ENCODE results near the gene ADAM12. TPM values are rescaled to one million over a fixed set of nuclear protein-coding genes. Genes with fewer than 3 reads are reported as not detected.

The ADAM12 gene
- total RNA-seq, 1 experiment from 2014 or later = not detected

DNA sequence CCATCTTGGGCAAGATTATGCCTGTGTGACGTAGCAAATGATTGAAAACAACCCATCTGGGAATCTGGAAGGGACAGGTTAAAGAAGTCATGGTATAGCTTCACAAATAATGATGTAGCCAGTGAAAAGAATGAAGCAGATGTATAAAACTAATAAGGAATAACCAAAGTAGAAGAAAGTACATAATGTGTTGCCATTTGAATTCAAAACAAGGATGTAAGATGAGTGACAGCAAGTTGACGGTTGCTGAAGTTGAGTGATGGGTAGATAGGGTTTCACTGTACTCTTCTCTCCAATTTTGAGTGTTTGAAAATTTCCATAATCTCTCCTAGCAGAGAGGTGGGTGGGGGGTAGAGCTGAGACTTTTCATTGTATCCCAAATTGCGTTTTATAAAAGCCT, 358.3 kb downstream of the ADAM12 start:
- Histone ChIP-seq H3K79me2 (ENCODE audit: insufficient read depth, low read length) (no peaks in the 10 kb centered on the region), H3K9me2 (ENCODE audit: insufficient read depth) (no peaks in the 10 kb centered on the region), H3K36me3 (ENCODE audit: control insufficient read depth in 1 of 2, insufficient read depth in 2 of 2, low read length in 2 of 2) (no peaks in the 10 kb centered on the region), H3K4me3 (replicated peaks in 1 of 2; ENCODE audit: low read depth in 1 of 2, low read length in 2 of 2) (no peak overlapping the region), H4K20me1 (ENCODE audit: insufficient read depth) (no peaks in the 10 kb centered on the region), H3K27ac (ENCODE audit: low read depth, low read length) (no peak overlapping the region), H2AFZ (ENCODE audit: low read depth, low read length, poor library complexity, severe bottlenecking) (no peak overlapping the region), H3K4me2 (ENCODE audit: low read length) (no peak overlapping the region), H3K4me1 (ENCODE audit: control insufficient read depth in 1 of 2, insufficient read depth in 2 of 2, low read length in 2 of 2) (no peaks in the 10 kb centered on the region), H3K9ac (ENCODE audit: low read length) (no peak overlapping the region), H3K27me3 (ENCODE audit: insufficient read depth, low read length) (peaks cover 9% of the 10 kb centered on the region; the same call in 1 of the 2 replicates), H3K9me3 (ENCODE audit: control insufficient read depth in 1 of 2, insufficient read depth in 1 of 2, low read depth in 1 of 2, low read length in 2 of 2) (peaks cover 11 to 12% of the 10 kb centered on the region in 2 experiments; a peak in 2 of 4 replicates)
- no TSS peak for BruUV-seq (replicated peaks)
- intact Hi-C loops (cut with micrococcal nuclease) = no loop called here
- DNase-seq (ENCODE audit: low read depth, low spot score) = no peak
- ChIA-PET RAD21 (ENCODE audit: low non-redundant PET in 1 of 2, low total read pairs in 2 of 2, uncharacterized antibody in 2 of 2, unreplicated experiment in 2 of 2) (no interaction called here), CTCF (no interaction called here), POLR2A (no interaction called here)
- TF ChIP-seq SP1 (IDR thresholded peaks at IDR 0.05; ENCODE audit: low read depth) = no peak
- no peak for TF ChIP-seq EGR1 (IDR thresholded peaks at IDR 0.05; ENCODE audit: low read depth)
- no peak for TF ChIP-seq EZH2 (IDR thresholded peaks at IDR 0.05)
- no peak for ATAC-seq

DNA sequence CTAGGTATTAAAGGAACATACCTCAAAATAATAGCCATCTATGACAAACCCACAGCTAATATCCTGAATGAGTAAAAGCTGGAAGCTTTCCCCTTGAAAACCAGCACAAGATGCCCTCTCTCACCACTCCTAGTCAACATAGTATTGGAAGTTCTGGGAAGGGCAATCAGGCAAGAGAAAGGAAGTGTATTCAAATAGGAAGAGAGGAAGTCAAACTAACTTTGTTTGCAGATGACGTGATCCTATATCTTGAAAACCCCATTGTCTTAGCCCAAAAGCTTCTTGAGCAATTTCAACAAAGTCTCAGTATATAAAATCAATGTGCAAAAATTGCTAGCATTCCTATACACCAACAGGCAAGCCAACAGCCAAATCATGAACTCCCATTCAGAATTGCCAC, 360.6 kb downstream of the ADAM12 start:
- Histone ChIP-seq H3K27me3 (ENCODE audit: insufficient read depth, low read length) (peaks cover 9% of the 10 kb centered on the region; the same call in 1 of the 2 replicates), H4K20me1 (ENCODE audit: insufficient read depth) (no peaks in the 10 kb centered on the region), H3K79me2 (ENCODE audit: insufficient read depth, low read length) (no peaks in the 10 kb centered on the region), H3K4me2 (ENCODE audit: low read length) (no peak overlapping the region), H3K9me3 (ENCODE audit: control insufficient read depth in 1 of 2, insufficient read depth in 1 of 2, low read depth in 1 of 2, low read length in 2 of 2) (peaks cover 0 to 4% of the 10 kb centered on the region in 2 experiments; a peak in 1 of 4 replicates), H3K4me1 (ENCODE audit: control insufficient read depth in 1 of 2, insufficient read depth in 2 of 2, low read length in 2 of 2) (no peaks in the 10 kb centered on the region), H3K27ac (ENCODE audit: low read depth, low read length) (no peak overlapping the region), H3K4me3 (replicated peaks in 1 of 2; ENCODE audit: low read depth in 1 of 2, low read length in 2 of 2) (no peak overlapping the region), H3K36me3 (ENCODE audit: control insufficient read depth in 1 of 2, insufficient read depth in 2 of 2, low read length in 2 of 2) (no peaks in the 10 kb centered on the region), H3K9me2 (ENCODE audit: insufficient read depth) (no peaks in the 10 kb centered on the region), H2AFZ (ENCODE audit: low read depth, low read length, poor library complexity, severe bottlenecking) (no peak overlapping the region), H3K9ac (ENCODE audit: low read length) (no peak overlapping the region)
- ChIA-PET CTCF (no interaction called here), POLR2A (no interaction called here), RAD21 (ENCODE audit: low non-redundant PET in 1 of 2, low total read pairs in 2 of 2, uncharacterized antibody in 2 of 2, unreplicated experiment in 2 of 2) (no interaction called here)
- TF ChIP-seq ZNF274 (IDR thresholded peaks at IDR 0.05; ENCODE audit: low read depth, low read length) (no peak), SP1 (IDR thresholded peaks at IDR 0.05; ENCODE audit: low read depth) (no peak), EZH2phosphoT487 (IDR thresholded peaks at IDR 0.05; ENCODE audit: borderline replicate concordance) (no peak)
- DNase-seq (ENCODE audit: low read depth, low spot score) = no peak
- ATAC-seq = no peak
- intact Hi-C loops (cut with micrococcal nuclease) = no loop called here
- no TSS peak for BruUV-seq (replicated peaks)
